Heart left ventricle (tissue), 16 donors: Measurements from ENCODE around the gene POLR1A. TPM values are rescaled to one million over a fixed set of nuclear protein-coding genes. Genes with fewer than 3 reads are reported as not detected.
A peak's percentile ranks its signal among the peaks of the same experiment; 100 is the strongest.

Source experiments
- ATAC-seq, 4 donors: fragments of 200-7000 bp; cut with Tn5 transposase; one replicate each; pipeline ENCODE4 v1.9.1; 2020 to 2022; ENCODE audit warnings: moderate library complexity in 4 of 4, mild to moderate bottlenecking in 3 of 4, moderate number of reproducible peaks in 1 of 4
- DNase-seq, 5 donors: peaks; one replicate each; pipeline ENCODE4 v3.0.0-alpha.2; 2020
- H3K27ac ChIP-seq, 12 donors: fragments of 200-600 bp; sonication (generic) in 4 of 12; one replicate each; pipeline versions ENCODE4 v1.5.0 to v1.8.0; 2016 to 2022; ENCODE audit warnings: mild to moderate bottlenecking in 2 of 12
- H3K27me3 ChIP-seq, 9 donors: fragments of 200-600 bp; sonication (generic) in 2 of 9; one replicate each; pipeline versions ENCODE4 v1.5.1 to v1.8.0; 2016 to 2022; ENCODE audit warnings: mild to moderate bottlenecking in 3 of 9
- H3K36me3 ChIP-seq, 9 donors: fragments of 200-600 bp; sonication (generic) in 2 of 9; one replicate each; pipeline versions ENCODE4 v1.5.0 to v1.8.0; 2018 to 2022; ENCODE audit warnings: mild to moderate bottlenecking in 2 of 9
- H3K4me1 ChIP-seq, 12 donors: fragments of 200-600 bp; sonication (generic) in 4 of 12; one replicate each; pipeline versions ENCODE4 v1.5.0 to v1.8.0; 2016 to 2022; ENCODE audit warnings: mild to moderate bottlenecking in 3 of 12
- H3K4me3 ChIP-seq, 12 donors: fragments of 200-600 bp; sonication (generic) in 4 of 12; one replicate each; pipeline versions ENCODE4 v1.5.0 to v1.8.0; 2017 to 2022; ENCODE audit warnings: mild to moderate bottlenecking in 9 of 12, moderate library complexity in 4 of 12
- H3K9me3 ChIP-seq, 12 donors: fragments of 200-600 bp; sonication (generic) in 4 of 12; one replicate each; pipeline versions ENCODE4 v1.5.0 to v1.8.0; 2016 to 2022; ENCODE audit warnings: mild to moderate bottlenecking in 1 of 12
- CTCF ChIP-seq, 12 donors: fragments of 200-600 bp; sonication (generic) in 4 of 12; IDR thresholded peaks; one replicate each; pipeline versions ENCODE4 v1.5.0 to v1.8.0; 2018 to 2022; ENCODE audit warnings: antibody characterized with exemption in 12 of 12, mild to moderate bottlenecking in 5 of 12
- POLR2A ChIP-seq, 2 donors: fragments of 450-650 bp; IDR thresholded peaks; one replicate each; pipeline ENCODE4 v1.6.1; 2017; ENCODE audit warnings: antibody characterized with exemption in 2 of 2, mild to moderate bottlenecking in 2 of 2, moderate library complexity in 2 of 2
- WGBS, 4 donors: extraction: QIAGEN DNeasy Blood & Tissue Kit in 2 of 4; methylation state at CpG; one replicate each; pipeline versions ENCODE4 v1.1.5 to v1.1.7; 2013 to 2018; 5-methylcytosine and 5-hydroxymethylcytosine counted together
- intact Hi-C, 10 donors: fragments of 100-400 bp; cut with DNase I; formaldehyde crosslinking; loops; one replicate each; pipeline versions ENCODE4 v1.11.1 to v1.14.2; 2022
- polyA plus RNA-seq, 2 donors: library from polyadenylated mRNA; stranded (reverse); fragments of 200-250 nt; gene quantifications; one replicate each; pipeline ENCODE4 v1.2.3, GENCODE V29; 2013
- total RNA-seq, 9 donors: library from RNA; depleted of rRNA in 2 of 9; stranded (reverse); fragments of >200 nt in 2 of 9; fragmentation: NEBNext Ultra II Directional in 3 of 9; extraction: Animal tissue kit (Norgen Biotek cat#: 25700) in 3 of 9; gene quantifications; one replicate each; pipeline versions ENCODE4 v1.1.0 to v1.2.4, GENCODE V29; 2016 to 2023
- donor health status: ischemic (EF 13 %, LVEDD 7.1; RV severe dilation, severe dysfunction).
- donor health status: healthy with polysubstance abuse.
- donor health status: DM: no; HTN: yes; CAD: no.
- donor health status: DM: no; HTN: no; CAD: no.
- donor health status: ischemic (EF 25% LVEDD 6.9; RV normal size, moderate dysfunction).
- donor health status: ischemic (EF 25% LVEDD 5.7; RV mildly dilated, moderate dysfunction).
- donor health status: healthy.
- donor health status: DM: yes; HTN: yes; CAD: no.
- donor health status: ischemic (EF 35%, LVEDD 5.7; RV mildly dilated, moderate dysfunction).
- donor health status: nonischemic (EF 11% LVEDD 7.7; RV severe dilation, severe dysfunction).
- donor health status: DM: yes; HTN: yes; CAD: no.
- donor health status: PGD.
- donor health status: ischemic (EF 29% LVEDD 5.4; RV normal size, mild dysfunction).
- donor health status: nonischemic (EF 23%, LVEDD 6.1; RV moderate dilation, normal function).

POLR1A gene
- total and polyA plus RNA-seq, 11 donors: 4.2 to 25.4 (median 17.7) TPM

GRCh38 chr2:86073225-86073624 is 32.5 kb downstream of the POLR1A start:
- TF ChIP-seq POLR2A (IDR thresholded peaks at IDR 0.05) (no peak), CTCF (IDR thresholded peaks at IDR 0.05) (no peak)
- DNase-seq: no peak
- intact Hi-C loops: loop anchor here in 5 of 10 donors (2.0 to 10.0 kb wide), 5 partner anchors 36 to 348 kb away; partner anchors contain the start of gene ST3GAL5 (in 2 of the 5)
- H3K27me3 ChIP-seq: no peaks in the 10 kb centered on the region
- ATAC-seq: no peak
- H3K36me3 ChIP-seq: peaks cover 4 to 70% (median 57%) of the 10 kb centered on the region in 9 donors
- peaks cover 0 to 32% (median 16%) of the 10 kb centered on the region in 12 donors for H3K4me1 ChIP-seq
- WGBS, 4 donors: 83 to 94% (median 90%) methylated on average over 1 of the region's 1 CpG
- no peaks in the 10 kb centered on the region for H3K9me3 ChIP-seq
- peak overlapping the region in 11 of 12 donors; percentile 23 to 72 (median 61) for H3K27ac ChIP-seq
- no peak overlapping the region for H3K4me3 ChIP-seq

GRCh38 chr2:86072271-86072858 is 33.3 kb downstream of the POLR1A start:
- Histone ChIP-seq H3K4me3 (no peak overlapping the region), H3K36me3 (peaks cover 4 to 70% (median 57%) of the 10 kb centered on the region in 9 donors), H3K27me3 (no peaks in the 10 kb centered on the region), H3K4me1 (peaks cover 0 to 38% (median 16%) of the 10 kb centered on the region in 12 donors), H3K9me3 (no peaks in the 10 kb centered on the region), H3K27ac (peak overlapping the region in 11 of 12 donors; percentile 23 to 72 (median 61))
- DNase-seq (peak; percentile 61 to 80 (median 66)), ATAC-seq (peak; percentile 67 to 84 (median 80))
- TF ChIP-seq POLR2A (IDR thresholded peaks at IDR 0.05): no peak
- TF ChIP-seq CTCF (IDR thresholded peaks at IDR 0.05): no peak
- intact Hi-C loops: loop anchor here in 5 of 10 donors (2.0 to 10.0 kb wide), 5 partner anchors 35 to 348 kb away; partner anchors contain the start of gene ST3GAL5 (in 2 of the 5)
- WGBS, 4 donors: 29 to 61% (median 40%) methylated on average over 8 to 9 of the region's 9 CpGs

- no peaks in the 10 kb centered on the region for H3K27me3 ChIP-seq
- H3K9me3 ChIP-seq: no peaks in the 10 kb centered on the region
- H3K4me1 ChIP-seq: peaks cover 0 to 38% (median 16%) of the 10 kb centered on the region in 12 donors
- no peak overlapping the region for H3K27ac ChIP-seq
- intact Hi-C loops: loop anchor here in 5 of 10 donors (5.0 to 10.0 kb wide), 4 partner anchors 34 to 346 kb away; partner anchors contain the start of gene ST3GAL5 (in 1 of the 5)
- DNase-seq (no peak), ATAC-seq (no peak)
- 79 to 91% (median 88%) methylated on average over 2 of the region's 2 CpGs for WGBS, 4 donors
- TF ChIP-seq POLR2A (IDR thresholded peaks at IDR 0.05): no peak
- TF ChIP-seq CTCF (IDR thresholded peaks at IDR 0.05): no peak
- no peak overlapping the region for H3K4me3 ChIP-seq
- H3K36me3 ChIP-seq: peaks cover 4 to 70% (median 47%) of the 10 kb centered on the region in 9 donors
Observed at GRCh38 chr2:86070868-86071267, 34.8 kb downstream of the POLR1A start.

DNA sequence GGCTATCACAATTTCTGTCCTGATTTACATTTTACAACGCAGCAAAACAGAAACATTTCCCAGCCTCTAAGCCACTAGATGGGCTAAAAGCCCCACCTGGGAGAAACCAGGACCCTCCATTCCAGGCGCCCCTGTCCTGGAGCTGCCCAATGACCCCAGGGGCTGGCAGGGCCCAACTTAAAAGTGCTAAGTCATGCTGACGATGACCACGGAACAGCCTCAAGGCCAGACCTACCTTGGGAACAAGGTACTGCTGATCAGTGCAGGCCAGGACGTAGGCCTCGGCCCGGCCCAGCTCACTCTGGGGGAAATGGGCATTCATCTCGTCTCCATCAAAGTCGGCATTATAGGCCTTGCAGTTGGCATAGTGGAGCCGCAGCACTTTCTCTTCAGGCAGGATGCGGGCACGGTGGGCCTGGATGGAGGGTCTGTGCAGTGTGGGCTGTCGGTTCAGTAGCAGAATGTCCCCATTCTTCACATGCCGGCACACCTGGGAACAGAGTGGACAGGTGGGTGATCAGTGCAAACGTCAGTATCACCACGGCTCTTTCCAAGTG is 35.8 kb downstream of the POLR1A start:
- Histone ChIP-seq H3K36me3 (peaks cover 4 to 72% (median 56%) of the 10 kb centered on the region in 9 donors), H3K9me3 (no peaks in the 10 kb centered on the region), H3K4me3 (no peak overlapping the region), H3K27me3 (no peaks in the 10 kb centered on the region), H3K27ac (no peak overlapping the region), H3K4me1 (peaks cover 0 to 38% (median 16%) of the 10 kb centered on the region in 12 donors)
- ATAC-seq: no peak
- no peak for TF ChIP-seq POLR2A (IDR thresholded peaks at IDR 0.05)
- no peak for TF ChIP-seq CTCF (IDR thresholded peaks at IDR 0.05)
- intact Hi-C loops: loop anchor here in 5 of 10 donors (5.0 to 10.0 kb wide), 4 partner anchors 33 to 345 kb away; partner anchors contain the start of gene ST3GAL5 (in 1 of the 5)
- 94 to 97% (median 96%) methylated on average over 13 to 16 of the region's 16 CpGs for WGBS, 4 donors
- no peak for DNase-seq
